Gastrocnemius medialis (tissue), 4 donors: ENCODE results near the gene DUXB. TPM values are rescaled to one million over a fixed set of nuclear protein-coding genes. Genes with fewer than 3 reads are reported as not detected.

ENCODE experiments used
- ATAC-seq, 2 donors: fragments of 150-250 bp; one replicate each; pipeline ENCODE4 v1.9.1; 2016
- DNase-seq, 2 donors: peaks; one replicate each; pipeline ENCODE4 v3.0.0-alpha.2; 2019
- H3K27ac ChIP-seq, 4 donors: fragments of 200-600 bp; sonication (generic); 1 replicate in 1 of 4; 2 replicates in 3 of 4; pipeline ENCODE4 v1.5.1; 2016 to 2018; ENCODE audit warnings: mild to moderate bottlenecking in 2 of 4, moderate library complexity in 1 of 4
- H3K27me3 ChIP-seq, 3 donors: fragments of 200-600 bp; sonication (generic) in 2 of 3; 1 replicate in 1 of 3; 2 replicates in 2 of 3; pipeline versions ENCODE4 v1.5.1 to v1.6.0; 2016 to 2019; ENCODE audit warnings: mild to moderate bottlenecking in 1 of 3, moderate library complexity in 1 of 3
- H3K36me3 ChIP-seq, 2 donors: fragments of 200-600 bp; sonication (generic) in 1 of 2; one replicate each; pipeline ENCODE4 v1.5.1; 2017 to 2018
- H3K4me1 ChIP-seq, 2 donors: fragments of 200-600 bp; sonication (generic) in 1 of 2; one replicate each; pipeline ENCODE4 v1.5.1; 2016 to 2017; ENCODE audit warnings: mild to moderate bottlenecking in 2 of 2
- H3K4me3 ChIP-seq, 4 donors: fragments of 200-600 bp; sonication (generic) in 3 of 4; 1 replicate in 1 of 4; 2 replicates in 3 of 4; pipeline ENCODE4 v1.5.1; 2016 to 2019; ENCODE audit warnings: mild to moderate bottlenecking in 2 of 4
- H3K9me3 ChIP-seq, 3 donors: fragments of 200-600 bp; sonication (generic) in 2 of 3; 1 replicate in 1 of 3; 2 replicates in 2 of 3; pipeline ENCODE4 v1.5.1; 2016 to 2019
- POLR2A ChIP-seq, 2 donors: fragments of 450-650 bp; IDR thresholded peaks; one replicate each; pipeline ENCODE4 v1.6.1; 2017; ENCODE audit warnings: antibody characterized with exemption in 2 of 2, mild to moderate bottlenecking in 2 of 2, moderate library complexity in 2 of 2
- in situ Hi-C, 4 donors: fragments of 200-750 bp; cut with MboI; loops; one replicate each; pipeline versions ENCODE4 v1.15.0 to v1.8.0; 2017; ENCODE audit warnings: low sequenced_read_pairs in 4 of 4
- intact Hi-C: fragments of 100-400 bp; cut with DNase I; formaldehyde crosslinking; loops from one replicate; pipeline ENCODE4 v1.15.1; 2023; ENCODE audit warnings: low total_unique reads
- total RNA-seq, 4 donors: library from RNA; depleted of rRNA; stranded (reverse); fragments of >200 nt; gene quantifications; one replicate each; pipeline versions ENCODE4 v1.1.0 to v1.2.3, GENCODE V29; 2016
- TF ChIP-seq, protein P1 (sequence below), 5 experiments: fragments of 450-650 bp in 3 of 5; fragments of 200-600 bp in 2 of 5; sonication (generic) in 2 of 5; IDR thresholded peaks in 4 of 5; conservative IDR thresholded peaks in 1 of 5; 1 replicate in 4 of 5; 2 replicates in 1 of 5; pipeline ENCODE4 v1.5.1; 2016 to 2019; ENCODE audit warnings: antibody characterized with exemption in 5 of 5, mild to moderate bottlenecking in 3 of 5, moderate library complexity in 3 of 5

DUXB gene, protein sequence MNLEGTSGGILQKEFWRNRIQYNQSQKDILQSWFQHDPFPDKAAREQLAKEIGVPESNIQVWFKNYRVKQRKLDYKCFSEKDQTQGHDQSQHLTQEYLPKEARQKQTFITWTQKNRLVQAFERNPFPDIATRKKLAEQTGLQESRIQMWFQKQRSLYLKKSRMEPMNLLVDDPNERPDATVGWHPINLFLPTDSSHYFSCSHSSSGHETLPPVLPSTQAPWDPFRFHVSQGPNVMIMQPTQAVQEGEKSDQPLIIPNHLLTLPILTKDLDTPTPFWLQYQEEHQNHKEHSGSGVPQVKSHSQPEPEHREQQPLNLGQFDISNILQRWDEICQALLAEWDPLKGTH
- not detected for total RNA-seq

DNA sequence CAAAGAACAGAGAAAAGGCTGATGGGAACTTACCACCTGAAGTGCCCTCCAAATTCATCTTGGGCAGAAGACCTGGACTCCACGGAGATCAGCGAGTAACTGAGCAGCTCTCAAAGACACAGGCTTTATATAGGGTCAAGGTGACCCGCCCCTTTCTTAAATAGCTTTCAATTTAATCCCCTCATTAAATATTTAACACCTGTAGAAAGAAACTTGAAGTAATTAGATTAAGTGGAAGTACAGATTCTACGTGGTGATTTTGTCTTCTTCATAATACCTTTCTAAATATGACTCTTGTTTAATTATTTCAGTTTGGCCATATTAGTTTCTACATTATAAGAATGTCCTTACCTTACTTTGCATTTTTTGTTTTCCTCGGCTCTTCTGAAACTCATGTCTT is at the start of gene DUXB:
DUXB (minus strand) TSS at position 101 of the 400 bp plus-strand sequence; CDS start at position 58, 43 bp downstream.
- Histone ChIP-seq H3K27ac (no peak within 1 kb of the TSS), H3K4me3 (no peak within 1 kb of the TSS), H3K4me1 (no peaks in the 10 kb centered on the region), H3K27me3 (no peaks in the 10 kb centered on the region), H3K36me3 (no peaks in the 10 kb centered on the region), H3K9me3 (no peaks in the 10 kb centered on the region)
- ATAC-seq: no peak
- intact Hi-C loops: no loop called here
- DNase-seq: no peak
- in situ Hi-C loops: no loop called here
- TF ChIP-seq POLR2A (IDR thresholded peaks at IDR 0.05): no peak
- TF ChIP-seq, protein P1, sequence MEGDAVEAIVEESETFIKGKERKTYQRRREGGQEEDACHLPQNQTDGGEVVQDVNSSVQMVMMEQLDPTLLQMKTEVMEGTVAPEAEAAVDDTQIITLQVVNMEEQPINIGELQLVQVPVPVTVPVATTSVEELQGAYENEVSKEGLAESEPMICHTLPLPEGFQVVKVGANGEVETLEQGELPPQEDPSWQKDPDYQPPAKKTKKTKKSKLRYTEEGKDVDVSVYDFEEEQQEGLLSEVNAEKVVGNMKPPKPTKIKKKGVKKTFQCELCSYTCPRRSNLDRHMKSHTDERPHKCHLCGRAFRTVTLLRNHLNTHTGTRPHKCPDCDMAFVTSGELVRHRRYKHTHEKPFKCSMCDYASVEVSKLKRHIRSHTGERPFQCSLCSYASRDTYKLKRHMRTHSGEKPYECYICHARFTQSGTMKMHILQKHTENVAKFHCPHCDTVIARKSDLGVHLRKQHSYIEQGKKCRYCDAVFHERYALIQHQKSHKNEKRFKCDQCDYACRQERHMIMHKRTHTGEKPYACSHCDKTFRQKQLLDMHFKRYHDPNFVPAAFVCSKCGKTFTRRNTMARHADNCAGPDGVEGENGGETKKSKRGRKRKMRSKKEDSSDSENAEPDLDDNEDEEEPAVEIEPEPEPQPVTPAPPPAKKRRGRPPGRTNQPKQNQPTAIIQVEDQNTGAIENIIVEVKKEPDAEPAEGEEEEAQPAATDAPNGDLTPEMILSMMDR (IDR thresholded peaks at IDR 0.05 in 4 of 5, conservative IDR thresholded peaks at IDR 0.05 in 1 of 5): no peak

DNA sequence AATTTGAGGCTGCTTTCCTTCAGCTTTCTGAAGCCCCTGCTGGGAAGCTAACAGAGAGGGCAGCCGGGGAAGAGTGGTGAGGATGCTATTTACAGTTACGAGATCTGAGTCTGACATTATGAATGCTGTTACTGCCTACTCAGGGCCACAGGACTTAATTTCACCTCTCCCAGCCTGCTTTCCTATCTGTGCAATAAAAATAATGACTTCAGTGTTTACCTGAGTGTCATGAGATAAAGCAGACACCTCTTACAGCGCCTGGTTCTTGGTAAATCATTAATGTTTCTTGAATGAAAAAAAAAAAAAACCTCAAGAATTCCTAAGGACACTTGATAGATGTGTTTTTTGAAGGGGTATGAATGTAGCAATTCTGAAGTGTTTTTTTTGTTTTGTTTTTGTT is 49.3 kb upstream of the DUXB start:
- H3K4me3 ChIP-seq: no peak overlapping the region
- intact Hi-C loops: no loop called here
- H3K27me3 ChIP-seq: no peaks in the 10 kb centered on the region
- H3K27ac ChIP-seq: no peak overlapping the region
- no peaks in the 10 kb centered on the region for H3K4me1 ChIP-seq
- H3K9me3 ChIP-seq: no peaks in the 10 kb centered on the region
- in situ Hi-C loops: loop anchor here in 3 of 4 donors (10.0 to 25.0 kb wide), 3 partner anchors 266 to 563 kb away; partner anchors contain the start of genes CTRB1 (in 1 of the 3) and CTRB2 (in 1 of the 3)
- H3K36me3 ChIP-seq: no peaks in the 10 kb centered on the region
- DNase-seq (no peak), ATAC-seq (no peak)
- TF ChIP-seq, protein P1 (IDR thresholded peaks at IDR 0.05 in 4 of 5, conservative IDR thresholded peaks at IDR 0.05 in 1 of 5): no peak
- no peak for TF ChIP-seq POLR2A (IDR thresholded peaks at IDR 0.05)

DNA sequence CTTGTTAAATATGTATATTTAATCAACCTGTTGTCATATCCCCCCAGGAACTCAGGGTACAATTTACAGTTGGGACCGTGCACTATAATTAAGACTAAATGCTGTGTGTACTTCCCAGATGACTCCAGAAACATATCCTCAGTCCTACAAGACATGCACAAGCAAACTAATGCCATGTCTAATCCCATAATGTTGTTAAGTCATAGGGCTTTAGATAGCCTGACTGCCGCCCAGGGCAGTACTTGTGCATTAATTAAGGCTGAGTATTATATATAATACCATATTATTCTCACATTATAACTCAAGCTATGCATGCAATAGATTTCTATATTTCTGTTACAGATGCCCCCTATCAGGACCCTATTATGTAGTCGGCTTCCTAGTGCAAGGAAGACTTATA is 45.1 kb upstream of the DUXB start:
- DNase-seq: no peak
- H3K4me3 ChIP-seq: no peak overlapping the region
- no peaks in the 10 kb centered on the region for H3K4me1 ChIP-seq
- in situ Hi-C loops (no loop called here), intact Hi-C loops (no loop called here)
- H3K27ac ChIP-seq: no peak overlapping the region
- H3K36me3 ChIP-seq: no peaks in the 10 kb centered on the region
- no peaks in the 10 kb centered on the region for H3K27me3 ChIP-seq
- H3K9me3 ChIP-seq: no peaks in the 10 kb centered on the region
- TF ChIP-seq POLR2A (IDR thresholded peaks at IDR 0.05): no peak
- TF ChIP-seq, protein P1 (IDR thresholded peaks at IDR 0.05 in 4 of 5, conservative IDR thresholded peaks at IDR 0.05 in 1 of 5): no peak
- ATAC-seq: no peak

DNA sequence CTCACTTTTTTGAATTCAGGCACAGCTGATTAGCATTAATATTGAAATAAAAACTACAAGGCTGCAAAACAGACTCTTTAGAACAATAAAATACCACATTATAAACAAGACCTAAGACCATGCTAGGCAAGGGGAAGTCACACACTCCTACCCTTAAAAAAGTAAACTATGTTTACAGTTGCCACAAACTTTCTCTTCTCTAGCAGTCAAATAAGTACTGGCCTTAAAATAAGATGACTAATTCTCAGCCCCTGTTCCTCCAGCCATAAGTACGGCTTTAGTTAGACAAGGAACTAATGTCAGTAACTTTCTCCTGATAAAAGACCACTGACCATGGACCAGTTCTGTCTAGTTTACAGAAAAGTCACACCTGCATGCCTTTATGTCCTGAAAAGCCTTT is 44.6 kb upstream of the DUXB start:
- no peak for DNase-seq
- Histone ChIP-seq H3K9me3 (no peaks in the 10 kb centered on the region), H3K27me3 (no peaks in the 10 kb centered on the region), H3K4me1 (no peaks in the 10 kb centered on the region), H3K27ac (no peak overlapping the region), H3K4me3 (no peak overlapping the region), H3K36me3 (no peaks in the 10 kb centered on the region)
- intact Hi-C loops (no loop called here), in situ Hi-C loops (no loop called here)
- TF ChIP-seq, protein P1 (IDR thresholded peaks at IDR 0.05 in 4 of 5, conservative IDR thresholded peaks at IDR 0.05 in 1 of 5): no peak
- no peak for TF ChIP-seq POLR2A (IDR thresholded peaks at IDR 0.05)
- no peak for ATAC-seq
